C4-2B (cell line): ENCODE measurements around the gene SDK2.

Source experiments
- H3K27ac ChIP-seq: fragments of 450-650 bp; 2 replicates; pipeline ENCODE4 v1.5.1; 2017
- ZFX ChIP-seq: fragments of 450-650 bp; IDR thresholded peaks from 2 replicates; pipeline ENCODE4 v1.6.1; 2017
- TF ChIP-seq, protein P1 (sequence below): fragments of 450-650 bp; conservative IDR thresholded peaks from 2 replicates; pipeline ENCODE4 v1.5.1; 2017; ENCODE audit warnings: mild to moderate bottlenecking

Gene SDK2

DNA sequence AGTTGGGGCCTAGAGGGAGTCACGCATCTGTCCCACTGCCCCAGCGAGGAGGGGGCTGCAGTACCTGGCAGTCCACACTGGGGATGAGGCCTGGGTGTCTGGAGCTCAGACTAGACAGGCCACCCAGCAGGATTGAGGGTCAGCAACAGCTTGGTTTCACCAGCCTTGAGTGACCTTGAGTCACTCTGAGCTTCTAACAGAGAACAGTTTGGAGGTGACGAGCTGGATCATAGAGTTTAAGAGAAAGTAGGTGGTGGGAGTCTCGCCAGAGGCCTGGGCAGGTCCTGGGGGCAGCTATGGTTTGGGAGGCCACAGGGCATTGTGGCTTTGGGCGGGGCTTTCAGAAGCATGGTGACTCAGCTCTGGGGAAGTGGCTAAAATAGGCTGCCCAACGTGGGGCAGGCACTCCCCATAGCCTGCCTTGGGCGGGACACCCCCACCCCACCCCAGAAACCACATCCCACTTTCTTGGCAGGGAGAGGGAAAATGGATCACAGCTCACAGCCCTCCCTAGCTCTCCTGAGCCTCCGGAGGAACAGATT is 352.9 kb downstream of the SDK2 start:
- TF ChIP-seq, protein P1, sequence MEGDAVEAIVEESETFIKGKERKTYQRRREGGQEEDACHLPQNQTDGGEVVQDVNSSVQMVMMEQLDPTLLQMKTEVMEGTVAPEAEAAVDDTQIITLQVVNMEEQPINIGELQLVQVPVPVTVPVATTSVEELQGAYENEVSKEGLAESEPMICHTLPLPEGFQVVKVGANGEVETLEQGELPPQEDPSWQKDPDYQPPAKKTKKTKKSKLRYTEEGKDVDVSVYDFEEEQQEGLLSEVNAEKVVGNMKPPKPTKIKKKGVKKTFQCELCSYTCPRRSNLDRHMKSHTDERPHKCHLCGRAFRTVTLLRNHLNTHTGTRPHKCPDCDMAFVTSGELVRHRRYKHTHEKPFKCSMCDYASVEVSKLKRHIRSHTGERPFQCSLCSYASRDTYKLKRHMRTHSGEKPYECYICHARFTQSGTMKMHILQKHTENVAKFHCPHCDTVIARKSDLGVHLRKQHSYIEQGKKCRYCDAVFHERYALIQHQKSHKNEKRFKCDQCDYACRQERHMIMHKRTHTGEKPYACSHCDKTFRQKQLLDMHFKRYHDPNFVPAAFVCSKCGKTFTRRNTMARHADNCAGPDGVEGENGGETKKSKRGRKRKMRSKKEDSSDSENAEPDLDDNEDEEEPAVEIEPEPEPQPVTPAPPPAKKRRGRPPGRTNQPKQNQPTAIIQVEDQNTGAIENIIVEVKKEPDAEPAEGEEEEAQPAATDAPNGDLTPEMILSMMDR = no peak
- TF ChIP-seq ZFX = no peak
- H3K27ac ChIP-seq = peak overlapping the region; percentile 84

DNA sequence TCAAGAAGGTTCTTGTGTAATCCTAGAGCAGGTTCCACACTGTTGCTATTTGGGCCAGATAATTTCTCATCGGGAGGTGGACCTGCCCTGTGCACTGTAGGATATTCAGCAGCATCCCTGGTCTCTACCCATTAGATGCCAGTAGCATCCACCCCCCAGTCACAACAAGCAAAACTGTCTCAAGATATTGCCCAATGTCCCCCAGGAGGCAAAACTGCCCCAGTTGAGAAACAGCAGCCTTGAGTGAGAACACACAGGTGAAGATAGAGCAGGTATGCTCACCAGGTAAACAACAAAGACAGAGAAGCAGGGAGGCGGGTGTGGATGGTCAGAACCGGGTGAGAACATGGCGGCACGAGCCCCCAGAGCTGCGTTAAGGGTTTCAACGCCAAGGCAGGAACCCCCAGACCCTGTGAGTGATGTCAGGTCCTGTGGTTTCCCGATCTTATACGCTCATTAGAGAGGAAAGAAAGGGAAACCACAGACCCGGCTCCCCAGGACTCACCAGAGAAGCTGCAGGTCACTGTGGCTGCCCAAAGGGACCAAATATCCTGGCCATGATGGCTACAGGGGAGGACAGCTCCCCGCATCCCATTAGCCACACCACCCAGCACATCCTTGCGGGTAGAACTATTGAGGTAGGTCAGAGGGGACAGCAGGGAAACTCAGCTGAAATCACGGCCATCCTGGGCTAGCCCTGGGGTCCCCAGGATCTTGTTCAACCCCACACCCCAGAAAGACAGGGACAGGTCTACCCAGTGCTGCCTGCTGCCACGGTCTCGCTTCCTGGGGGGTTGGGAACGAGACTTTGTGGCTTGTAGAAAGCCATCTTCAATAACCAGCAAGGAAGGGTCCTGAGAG is 353.6 kb downstream of the SDK2 start:
- TF ChIP-seq ZFX = no peak
- TF ChIP-seq, protein P1 = no peak
- H3K27ac ChIP-seq = peak overlapping the region; percentile 84

DNA sequence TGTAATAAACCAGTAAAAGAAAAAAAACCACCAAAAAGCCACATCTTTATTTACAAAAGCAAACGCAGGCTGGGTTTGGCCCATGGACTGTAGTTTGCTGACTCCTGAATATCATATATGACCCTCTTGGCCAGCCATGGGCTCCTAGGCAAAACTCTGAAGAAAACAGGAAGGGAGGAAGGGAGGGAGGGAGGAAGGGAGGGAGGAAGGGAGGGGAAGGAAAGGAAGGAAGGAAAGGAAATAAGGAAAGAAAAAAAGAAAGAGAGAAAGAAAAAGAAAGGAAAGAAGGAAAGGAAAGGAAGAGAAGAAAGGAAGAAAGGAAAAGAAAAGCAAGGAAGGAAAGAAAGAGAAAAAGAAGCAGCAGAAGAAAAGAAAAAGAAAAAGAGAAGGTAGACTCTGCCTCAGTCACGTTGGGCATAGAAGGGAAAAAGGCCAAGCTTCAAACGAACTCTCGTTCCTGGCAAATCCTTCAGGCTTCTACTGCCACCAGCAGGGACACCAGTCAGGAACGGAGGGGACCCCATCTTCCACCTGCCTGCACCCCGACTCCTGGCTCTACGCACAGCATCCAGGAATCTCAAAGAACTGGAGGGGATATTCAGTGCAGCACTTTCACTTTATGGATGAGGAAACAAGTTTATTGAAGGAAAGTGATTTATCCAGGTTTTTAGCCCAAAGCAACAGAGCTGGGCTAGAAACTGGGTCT is 354.5 kb downstream of the SDK2 start:
- H3K27ac ChIP-seq = peak overlapping the region; percentile 84
- TF ChIP-seq ZFX = no peak
- TF ChIP-seq, protein P1 = no peak

DNA sequence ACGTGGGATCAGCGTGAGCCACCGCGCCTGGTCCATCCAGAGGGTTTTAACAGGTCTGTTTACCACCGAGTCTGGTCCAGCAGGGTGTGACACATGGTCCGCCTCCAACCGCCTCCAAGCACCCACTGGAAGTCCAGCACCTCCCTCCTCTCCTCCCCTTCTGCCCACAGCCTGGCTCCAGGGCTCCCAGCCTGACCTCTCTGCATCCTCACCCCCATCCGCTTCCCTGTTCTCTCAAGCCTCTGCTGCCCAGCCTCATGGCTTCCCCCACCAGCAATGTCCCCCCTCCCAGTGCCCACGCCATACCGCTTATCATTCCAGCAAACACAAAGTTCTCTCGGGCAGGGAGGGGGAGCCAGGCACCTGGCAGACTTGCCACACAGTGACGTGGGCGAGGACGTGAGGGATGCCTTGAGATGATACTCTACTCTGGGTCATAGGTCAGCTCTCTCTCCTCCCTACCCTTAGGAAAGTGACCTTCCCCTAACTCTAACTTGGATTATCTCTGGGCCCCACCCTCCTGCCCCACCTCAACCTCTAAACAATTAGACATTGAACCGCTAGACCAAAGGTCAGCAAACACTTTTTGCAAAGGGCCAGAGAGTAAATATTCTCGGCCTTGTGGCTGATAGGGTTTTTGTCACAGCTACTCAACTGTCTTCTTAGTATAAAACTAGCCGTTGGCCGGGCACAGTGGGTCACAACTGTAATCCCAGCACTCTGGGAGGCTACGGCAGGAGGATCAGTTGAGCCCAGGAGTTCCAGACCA is 355.5 kb downstream of the SDK2 start:
- TF ChIP-seq ZFX = no peak
- TF ChIP-seq, protein P1 = no peak
- peak overlapping the region; percentile 84 for H3K27ac ChIP-seq

DNA sequence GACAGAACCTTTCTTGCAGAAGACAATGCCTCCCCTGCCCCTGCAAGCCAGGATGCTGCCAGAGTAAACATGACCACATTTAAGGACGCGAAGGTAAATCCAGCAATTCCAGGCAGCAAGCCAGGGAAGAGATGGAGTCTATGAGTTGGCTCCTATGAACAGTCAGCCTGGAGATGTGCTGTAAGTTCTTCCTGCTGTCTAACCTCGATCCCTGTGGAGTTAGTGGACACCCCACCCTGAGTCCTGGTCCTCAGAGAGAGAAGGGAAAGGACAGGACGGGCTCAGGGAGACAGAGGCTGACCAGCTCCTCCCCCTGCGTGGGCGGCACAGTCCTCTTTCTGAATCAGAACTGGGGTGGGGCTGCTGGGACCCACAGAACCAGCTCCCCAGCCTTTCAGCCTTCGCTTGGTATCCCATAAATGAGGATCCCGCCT is 357.4 kb downstream of the SDK2 start:
- H3K27ac ChIP-seq = peak overlapping the region; percentile 84

DNA sequence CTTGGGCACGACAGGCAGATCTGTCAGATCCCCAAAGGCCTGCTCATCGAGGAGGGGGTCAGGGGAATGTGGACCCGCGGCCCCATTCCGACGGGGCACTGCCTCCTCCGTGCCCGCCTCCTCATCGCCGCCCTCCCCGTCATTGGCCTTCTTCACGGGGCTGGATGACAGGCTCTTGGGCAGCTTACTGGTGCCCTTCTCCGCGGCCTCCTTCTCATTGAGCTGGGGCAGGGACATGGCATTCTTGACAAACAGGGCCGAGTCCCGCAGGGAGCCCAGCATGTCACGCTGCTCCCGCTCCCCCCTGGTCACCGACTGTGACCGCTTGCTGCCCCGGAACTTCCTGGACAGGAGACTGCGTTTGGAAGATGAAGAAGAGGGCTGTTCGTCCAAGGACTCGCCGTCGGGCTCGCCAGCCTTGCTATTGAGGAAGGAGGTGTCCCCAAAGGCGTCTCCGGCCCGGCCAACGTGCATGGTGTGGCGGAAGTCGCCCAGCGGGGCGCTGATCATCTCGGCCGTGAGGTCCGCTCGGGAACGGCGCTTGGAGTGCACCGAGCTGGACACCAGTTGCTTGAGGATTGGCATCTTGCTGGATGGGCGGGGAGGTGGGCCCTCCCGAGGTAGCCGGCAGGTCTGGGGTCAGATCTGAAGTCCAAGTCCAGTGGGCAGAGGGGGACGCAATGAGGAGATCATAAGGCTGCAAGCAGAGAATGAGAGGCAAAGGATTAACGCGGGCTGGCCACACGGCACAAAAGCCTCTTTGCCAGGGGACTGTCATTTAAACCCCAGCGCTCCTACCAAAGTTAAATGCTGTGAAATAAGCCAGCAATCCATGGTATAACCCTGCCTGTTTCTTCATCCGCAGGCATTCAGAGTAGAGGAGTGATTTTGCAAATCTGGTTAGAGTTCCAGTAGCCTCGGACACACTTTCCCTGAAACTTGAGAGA is 358.1 kb downstream of the SDK2 start:
- TF ChIP-seq ZFX = no peak
- peak overlapping the region; percentile 84 for H3K27ac ChIP-seq

More for the DNA sequence above, 357.4 kb downstream of the SDK2 start:
- TF ChIP-seq, protein P1 = no peak
- TF ChIP-seq ZFX = no peak

DNA sequence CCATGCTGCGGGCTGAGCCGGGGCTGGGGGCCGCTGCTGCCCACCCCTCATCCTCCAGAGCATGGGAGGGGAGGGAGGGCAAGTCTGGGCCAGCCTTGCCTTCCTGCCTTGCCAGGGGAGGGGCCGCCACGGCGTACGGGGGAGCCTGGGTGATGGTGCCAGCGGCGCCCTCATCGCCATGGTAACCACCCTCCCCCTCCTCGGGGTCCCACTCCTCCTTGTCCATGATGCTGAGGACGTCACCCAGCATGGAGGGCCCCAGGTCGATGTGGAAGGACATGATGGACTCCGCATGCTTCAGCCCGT is 358.7 kb downstream of the SDK2 start:
- TF ChIP-seq ZFX = no peak
- TF ChIP-seq, protein P1 = no peak
- H3K27ac ChIP-seq = peak overlapping the region; percentile 84
